Osteoblast (primary cell): ENCODE measurements around the gene MAN1C1. TPM values are rescaled to one million over a fixed set of nuclear protein-coding genes. Genes with fewer than 3 reads are reported as not detected.
"Not testable (repeated sequence)": the region's sequence is repeated elsewhere in the genome, so short reads cannot be mapped to it uniquely, and the experiment has no call there.

ENCODE experiments used
- DNase-seq: peaks from one replicate; pipeline ENCODE4 v3.0.0; 2011; ENCODE audit warnings: low spot score, mixed read lengths; ENCODE audit not compliant: insufficient read length; ENCODE audit errors: missing footprints
- H2AFZ ChIP-seq: 2 replicates; pipeline ENCODE4 v1.6.0; 2011; ENCODE audit warnings: mild to moderate bottlenecking, low read length
- H3K27ac ChIP-seq: 2 replicates; pipeline ENCODE4 v1.5.1; 2011; ENCODE audit warnings: mild to moderate bottlenecking, low read depth, low read length, moderate library complexity
- H3K27me3 ChIP-seq: 2 replicates; pipeline ENCODE4 v1.6.0; 2012; ENCODE audit warnings: mild to moderate bottlenecking, control low read depth, inconsistent platforms, low read length, moderate library complexity; ENCODE audit not compliant: insufficient read depth
- H3K36me3 ChIP-seq: 2 replicates; pipeline ENCODE4 v1.5.1; 2011; ENCODE audit warnings: mild to moderate bottlenecking, low read length, control low read depth, moderate library complexity; ENCODE audit not compliant: insufficient read depth
- H3K4me1 ChIP-seq: 2 replicates; pipeline ENCODE4 v1.5.1; 2011; ENCODE audit warnings: mild to moderate bottlenecking, low read length, control low read depth, moderate library complexity; ENCODE audit not compliant: insufficient read depth
- H3K4me2 ChIP-seq: 2 replicates; pipeline ENCODE4 v1.6.0; 2011; ENCODE audit warnings: mild to moderate bottlenecking, low read length; ENCODE audit not compliant: insufficient read depth
- H3K4me3 ChIP-seq: fragments of 200-600 bp; sonication (generic); 3 replicates; pipeline ENCODE4 v1.5.1; 2012; ENCODE audit warnings: mild to moderate bottlenecking, low read length, inconsistent platforms; ENCODE audit not compliant: insufficient read depth
- H3K79me2 ChIP-seq: 2 replicates; pipeline ENCODE4 v1.6.0; 2012; ENCODE audit warnings: mild to moderate bottlenecking, low read length, control low read depth, inconsistent platforms; ENCODE audit not compliant: insufficient read depth
- H3K9me3 ChIP-seq: 2 replicates; pipeline ENCODE4 v1.5.1; 2011; ENCODE audit warnings: low read depth, low read length, control low read depth
- H4K20me1 ChIP-seq: 2 replicates; pipeline ENCODE4 v1.6.0; 2012; ENCODE audit warnings: mild to moderate bottlenecking, low read length, control low read depth; ENCODE audit not compliant: insufficient read depth
- CTCF ChIP-seq: IDR thresholded peaks from 2 replicates; pipeline ENCODE4 v1.5.1; 2011; ENCODE audit warnings: mild to moderate bottlenecking, low read depth, low read length, moderate library complexity; ENCODE audit errors: extremely low read depth
- total RNA-seq: library from RNA; depleted of rRNA; stranded (reverse); fragments of >200 nt; gene quantifications from 2 replicates; pipeline ENCODE4 v1.2.3, GENCODE V29; 2012

The MAN1C1 gene
- total RNA-seq, 1 donor, result 16.3 TPM

DNA sequence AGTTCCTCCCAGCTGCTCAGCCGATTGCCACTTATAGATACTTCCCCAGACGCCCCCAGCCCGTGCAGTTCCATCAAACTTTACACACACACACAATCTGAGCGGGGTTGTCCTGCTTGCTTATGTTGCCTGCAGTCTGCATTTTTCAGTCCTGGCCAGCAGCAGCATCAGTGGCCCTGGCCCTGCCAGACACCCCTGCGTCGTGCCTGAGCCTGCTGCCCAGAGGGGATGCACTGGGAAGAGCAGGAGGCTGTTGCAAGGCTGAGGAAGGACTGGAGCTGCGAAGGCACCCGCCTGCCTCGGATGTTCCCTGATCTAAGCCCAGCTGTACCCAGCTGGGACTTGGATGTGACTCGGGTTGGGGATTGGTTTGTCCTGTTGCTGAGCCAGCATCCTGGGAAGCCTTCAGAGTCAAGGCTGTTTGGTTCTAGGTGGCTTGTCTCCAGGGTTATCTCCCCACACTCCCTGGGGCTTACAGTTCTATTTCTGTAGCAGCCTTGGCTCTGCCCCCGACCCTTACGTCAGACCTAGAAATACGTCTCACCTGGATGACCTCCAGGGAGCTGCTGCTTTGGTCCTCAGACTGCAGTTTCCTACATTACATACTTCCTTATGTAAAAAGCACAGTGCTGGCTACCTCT is 42.3 kb downstream of the MAN1C1 start:
- no peak for DNase-seq
- Histone ChIP-seq H3K4me1 (no peaks in the 10 kb centered on the region), H3K36me3 (no peaks in the 10 kb centered on the region), H3K4me3 (no peak overlapping the region), H2AFZ (no peak overlapping the region), H3K79me2 (no peaks in the 10 kb centered on the region), H3K27ac (no peak overlapping the region), H3K27me3 (peaks cover 14% of the 10 kb centered on the region), H3K9me3 (no peaks in the 10 kb centered on the region), H3K4me2 (no peak overlapping the region), H4K20me1 (no peaks in the 10 kb centered on the region)
- no peak for TF ChIP-seq CTCF

- Histone ChIP-seq H3K27me3 (peaks cover 15% of the 10 kb centered on the region), H3K36me3 (no peaks in the 10 kb centered on the region), H4K20me1 (no peaks in the 10 kb centered on the region), H3K4me3 (no peak overlapping the region), H2AFZ (peak overlapping the region; percentile 5), H3K79me2 (no peaks in the 10 kb centered on the region), H3K4me1 (no peaks in the 10 kb centered on the region), H3K27ac (no peak overlapping the region), H3K4me2 (no peak overlapping the region), H3K9me3 (no peaks in the 10 kb centered on the region)
- TF ChIP-seq CTCF, result no peak
- no peak for DNase-seq
Observed at GRCh38 chr1:25661043-25661815, 44.6 kb downstream of the MAN1C1 start.

DNA sequence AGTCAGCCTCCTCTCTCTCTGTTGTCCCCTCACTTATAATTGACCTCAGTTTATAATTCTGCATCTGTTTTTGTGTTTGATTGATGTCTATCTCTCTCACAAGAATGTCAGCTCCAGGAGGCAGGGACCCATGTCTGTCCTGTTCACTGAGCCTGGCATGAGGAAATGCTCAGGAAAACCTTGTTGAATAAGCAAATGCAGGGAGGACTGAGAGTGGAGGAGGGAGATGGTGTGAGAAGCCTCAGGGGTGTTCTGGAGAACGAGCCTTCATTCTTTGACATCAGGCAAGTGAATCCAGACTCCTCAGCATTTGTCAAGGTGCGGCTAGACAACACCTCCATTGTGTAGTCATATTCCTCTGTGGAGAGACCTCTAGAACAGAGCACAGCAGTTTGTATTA is 45.5 kb downstream of the MAN1C1 start:
- Histone ChIP-seq H3K4me1 (no peaks in the 10 kb centered on the region), H3K36me3 (no peaks in the 10 kb centered on the region), H4K20me1 (no peaks in the 10 kb centered on the region), H3K79me2 (no peaks in the 10 kb centered on the region), H3K4me2 (no peak overlapping the region), H3K27ac (no peak overlapping the region), H2AFZ (no peak overlapping the region), H3K4me3 (no peak overlapping the region), H3K27me3 (peaks cover 17% of the 10 kb centered on the region), H3K9me3 (no peaks in the 10 kb centered on the region)
- no peak for DNase-seq
- TF ChIP-seq CTCF, result no peak

GRCh38 chr1:25662959-25663358 is 46.4 kb downstream of the MAN1C1 start:
- H4K20me1 ChIP-seq, H3K4me2 ChIP-seq, H3K27ac ChIP-seq, H2AFZ ChIP-seq, DNase-seq, H3K4me1 ChIP-seq, H3K36me3 ChIP-seq, H3K9me3 ChIP-seq, H3K4me3 ChIP-seq, H3K79me2 ChIP-seq: not testable (repeated sequence)
- H3K27me3 ChIP-seq, result peaks cover 22% of the 10 kb centered on the region
